Osteoblast (primary cell): Measurements from ENCODE around the gene RPS6KA2. TPM values are rescaled to one million over a fixed set of nuclear protein-coding genes. Genes with fewer than 3 reads are reported as not detected.

Experiments used
- DNase-seq: peaks from one replicate; pipeline ENCODE4 v3.0.0; 2011; ENCODE audit warnings: low spot score, mixed read lengths; ENCODE audit not compliant: insufficient read length; ENCODE audit errors: missing footprints
- H2AFZ ChIP-seq: 2 replicates; pipeline ENCODE4 v1.6.0; 2011; ENCODE audit warnings: mild to moderate bottlenecking, low read length
- H3K27ac ChIP-seq: 2 replicates; pipeline ENCODE4 v1.5.1; 2011; ENCODE audit warnings: mild to moderate bottlenecking, low read depth, low read length, moderate library complexity
- H3K27me3 ChIP-seq: 2 replicates; pipeline ENCODE4 v1.6.0; 2012; ENCODE audit warnings: mild to moderate bottlenecking, control low read depth, inconsistent platforms, low read length, moderate library complexity; ENCODE audit not compliant: insufficient read depth
- H3K36me3 ChIP-seq: 2 replicates; pipeline ENCODE4 v1.5.1; 2011; ENCODE audit warnings: mild to moderate bottlenecking, low read length, control low read depth, moderate library complexity; ENCODE audit not compliant: insufficient read depth
- H3K4me1 ChIP-seq: 2 replicates; pipeline ENCODE4 v1.5.1; 2011; ENCODE audit warnings: mild to moderate bottlenecking, low read length, control low read depth, moderate library complexity; ENCODE audit not compliant: insufficient read depth
- H3K4me2 ChIP-seq: 2 replicates; pipeline ENCODE4 v1.6.0; 2011; ENCODE audit warnings: mild to moderate bottlenecking, low read length; ENCODE audit not compliant: insufficient read depth
- H3K4me3 ChIP-seq: fragments of 200-600 bp; sonication (generic); 3 replicates; pipeline ENCODE4 v1.5.1; 2012; ENCODE audit warnings: mild to moderate bottlenecking, low read length, inconsistent platforms; ENCODE audit not compliant: insufficient read depth
- H3K79me2 ChIP-seq: 2 replicates; pipeline ENCODE4 v1.6.0; 2012; ENCODE audit warnings: mild to moderate bottlenecking, low read length, control low read depth, inconsistent platforms; ENCODE audit not compliant: insufficient read depth
- H3K9me3 ChIP-seq: 2 replicates; pipeline ENCODE4 v1.5.1; 2011; ENCODE audit warnings: low read depth, low read length, control low read depth
- H4K20me1 ChIP-seq: 2 replicates; pipeline ENCODE4 v1.6.0; 2012; ENCODE audit warnings: mild to moderate bottlenecking, low read length, control low read depth; ENCODE audit not compliant: insufficient read depth
- total RNA-seq: library from RNA; depleted of rRNA; stranded (reverse); fragments of >200 nt; gene quantifications from 2 replicates; pipeline ENCODE4 v1.2.3, GENCODE V29; 2012
- TF ChIP-seq, protein P1 (sequence below): IDR thresholded peaks from 2 replicates; pipeline ENCODE4 v1.5.1; 2011; ENCODE audit warnings: mild to moderate bottlenecking, low read depth, low read length, moderate library complexity; ENCODE audit errors: extremely low read depth

RPS6KA2 gene
- total RNA-seq, 1 donor = 113 TPM

DNA sequence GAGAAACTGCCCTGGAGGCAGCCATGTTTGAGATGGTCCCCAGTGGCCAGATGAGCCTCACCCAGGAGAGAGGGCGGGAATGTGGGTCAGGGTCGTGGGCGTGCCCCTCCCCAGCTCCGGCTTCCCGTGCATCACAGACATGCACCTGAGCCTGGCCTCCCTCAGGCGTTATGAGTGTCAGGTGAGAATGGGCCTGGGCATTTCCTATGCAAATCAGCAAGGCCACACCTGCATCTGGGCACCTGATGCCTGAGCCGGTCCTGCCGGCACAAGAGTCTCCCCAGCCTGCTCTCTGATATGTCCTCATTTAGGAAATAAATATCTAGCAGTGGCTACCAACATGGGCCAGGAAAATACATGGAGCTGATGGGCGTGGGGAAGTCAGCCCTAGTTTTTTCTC is 123.0 kb downstream of the RPS6KA2 start:
- no peaks in the 10 kb centered on the region for H3K79me2 ChIP-seq
- TF ChIP-seq, protein P1, sequence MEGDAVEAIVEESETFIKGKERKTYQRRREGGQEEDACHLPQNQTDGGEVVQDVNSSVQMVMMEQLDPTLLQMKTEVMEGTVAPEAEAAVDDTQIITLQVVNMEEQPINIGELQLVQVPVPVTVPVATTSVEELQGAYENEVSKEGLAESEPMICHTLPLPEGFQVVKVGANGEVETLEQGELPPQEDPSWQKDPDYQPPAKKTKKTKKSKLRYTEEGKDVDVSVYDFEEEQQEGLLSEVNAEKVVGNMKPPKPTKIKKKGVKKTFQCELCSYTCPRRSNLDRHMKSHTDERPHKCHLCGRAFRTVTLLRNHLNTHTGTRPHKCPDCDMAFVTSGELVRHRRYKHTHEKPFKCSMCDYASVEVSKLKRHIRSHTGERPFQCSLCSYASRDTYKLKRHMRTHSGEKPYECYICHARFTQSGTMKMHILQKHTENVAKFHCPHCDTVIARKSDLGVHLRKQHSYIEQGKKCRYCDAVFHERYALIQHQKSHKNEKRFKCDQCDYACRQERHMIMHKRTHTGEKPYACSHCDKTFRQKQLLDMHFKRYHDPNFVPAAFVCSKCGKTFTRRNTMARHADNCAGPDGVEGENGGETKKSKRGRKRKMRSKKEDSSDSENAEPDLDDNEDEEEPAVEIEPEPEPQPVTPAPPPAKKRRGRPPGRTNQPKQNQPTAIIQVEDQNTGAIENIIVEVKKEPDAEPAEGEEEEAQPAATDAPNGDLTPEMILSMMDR = no peak

DNA sequence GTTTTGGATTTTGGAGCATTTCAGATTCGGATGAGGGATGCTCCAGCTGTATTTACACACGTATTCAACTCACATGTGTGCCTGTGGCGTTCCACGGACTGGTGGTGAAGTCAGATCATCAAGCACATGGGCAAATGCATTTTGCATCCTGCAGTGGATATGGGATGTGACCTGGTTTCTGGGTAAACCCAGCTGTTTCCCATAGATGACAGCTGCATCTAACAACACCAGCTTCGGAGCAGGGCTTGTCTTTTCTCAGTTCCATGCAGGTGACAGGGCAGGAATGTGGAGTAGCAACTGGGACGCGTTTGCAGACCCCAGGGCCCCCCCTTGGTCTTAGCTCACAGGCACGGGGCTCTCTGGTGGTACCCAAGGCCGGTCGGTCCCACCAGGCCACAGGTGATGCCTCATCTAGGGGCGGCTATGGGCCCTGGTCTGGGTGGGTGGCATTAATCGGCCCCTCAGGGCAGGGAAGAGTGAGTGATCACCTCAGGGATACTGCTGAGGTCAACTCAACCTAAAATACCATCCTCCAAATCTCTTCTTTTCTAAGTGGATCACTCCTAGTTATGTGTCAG is 123.8 kb downstream of the RPS6KA2 start:
- TF ChIP-seq, protein P1 = no peak
- H3K4me1 ChIP-seq = no peaks in the 10 kb centered on the region
- H3K27ac ChIP-seq = no peak overlapping the region
- DNase-seq = peak; percentile 65
- H3K27me3 ChIP-seq = no peaks in the 10 kb centered on the region
- H3K4me2 ChIP-seq = no peak overlapping the region
- H2AFZ ChIP-seq = no peak overlapping the region
- H3K79me2 ChIP-seq = no peaks in the 10 kb centered on the region
- no peaks in the 10 kb centered on the region for H3K9me3 ChIP-seq
- peaks cover 40% of the 10 kb centered on the region for H3K36me3 ChIP-seq
- no peaks in the 10 kb centered on the region for H4K20me1 ChIP-seq
- no peak overlapping the region for H3K4me3 ChIP-seq

More for the DNA sequence above, 123.0 kb downstream of the RPS6KA2 start:
- no peaks in the 10 kb centered on the region for H3K9me3 ChIP-seq
- no peak overlapping the region for H3K4me2 ChIP-seq
- H3K4me1 ChIP-seq = no peaks in the 10 kb centered on the region
- peak; percentile 31 for DNase-seq
- H3K27me3 ChIP-seq = no peaks in the 10 kb centered on the region
- H3K4me3 ChIP-seq = no peak overlapping the region
- H2AFZ ChIP-seq = no peak overlapping the region
- H3K27ac ChIP-seq = no peak overlapping the region
- no peaks in the 10 kb centered on the region for H4K20me1 ChIP-seq
- H3K36me3 ChIP-seq = peaks cover 49% of the 10 kb centered on the region

DNA sequence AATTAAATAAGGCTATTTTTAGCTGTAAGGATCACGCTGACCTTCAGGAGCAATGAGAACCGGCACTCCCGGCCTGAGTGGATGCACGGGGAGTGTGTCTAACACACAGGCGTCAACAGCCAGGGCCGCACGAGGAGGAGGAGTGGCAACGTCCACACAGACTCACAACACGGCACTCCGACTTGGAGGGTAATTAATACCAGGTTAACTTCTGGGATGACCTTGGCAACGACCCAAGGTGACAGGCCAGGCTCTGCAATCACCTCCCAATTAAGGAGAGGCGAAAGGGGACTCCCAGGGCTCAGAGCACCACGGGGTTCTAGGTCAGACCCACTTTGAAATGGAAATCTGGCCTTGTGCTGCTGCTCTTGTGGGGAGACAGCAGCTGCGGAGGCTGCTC is 124.6 kb downstream of the RPS6KA2 start:
- no peak overlapping the region for H3K4me2 ChIP-seq

DNA sequence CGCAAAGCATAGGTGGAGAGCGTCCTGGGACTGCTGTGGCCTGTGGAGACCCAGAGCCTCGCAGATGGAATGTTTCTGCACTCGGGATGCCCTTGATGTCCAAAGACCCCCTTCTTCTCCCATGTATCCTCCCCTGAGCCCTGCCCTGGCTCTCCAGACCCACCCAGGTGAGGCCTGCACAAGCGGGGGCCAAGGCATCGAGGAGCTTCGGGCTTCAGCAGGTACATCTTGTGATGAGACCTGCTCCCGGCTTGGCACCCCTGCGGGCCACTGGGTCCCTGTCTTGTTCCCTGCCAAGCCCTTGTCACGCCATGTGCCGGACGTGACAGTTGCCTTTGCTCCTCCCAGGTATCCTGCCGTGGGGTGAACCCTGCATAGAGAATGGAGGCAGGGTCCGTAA is 125.8 kb downstream of the RPS6KA2 start:
- Histone ChIP-seq H3K79me2 (no peaks in the 10 kb centered on the region), H2AFZ (no peak overlapping the region), H3K4me2 (no peak overlapping the region), H3K4me1 (no peaks in the 10 kb centered on the region), H4K20me1 (no peaks in the 10 kb centered on the region), H3K9me3 (no peaks in the 10 kb centered on the region), H3K27me3 (no peaks in the 10 kb centered on the region), H3K27ac (no peak overlapping the region), H3K4me3 (no peak overlapping the region), H3K36me3 (peaks cover 38% of the 10 kb centered on the region)
- DNase-seq = no peak
- TF ChIP-seq, protein P1 = no peak

More for the DNA sequence above, 124.6 kb downstream of the RPS6KA2 start:
- Histone ChIP-seq H2AFZ (no peak overlapping the region), H3K27ac (no peak overlapping the region), H3K9me3 (no peaks in the 10 kb centered on the region), H3K27me3 (no peaks in the 10 kb centered on the region), H4K20me1 (no peaks in the 10 kb centered on the region), H3K79me2 (no peaks in the 10 kb centered on the region), H3K4me3 (no peak overlapping the region), H3K4me1 (no peaks in the 10 kb centered on the region), H3K36me3 (peaks cover 33% of the 10 kb centered on the region)
- TF ChIP-seq, protein P1 = no peak
- peak; percentile 35 for DNase-seq
